ENCODE data around the gene DPP6. TPM values are rescaled to one million over a fixed set of nuclear protein-coding genes. Genes with fewer than 3 reads are reported as not detected.

The DPP6 gene
- total and polyA plus RNA-seq, 12 donors = 0.07 to 2.1 (median 0.16) TPM; not detected in 4

DNA sequence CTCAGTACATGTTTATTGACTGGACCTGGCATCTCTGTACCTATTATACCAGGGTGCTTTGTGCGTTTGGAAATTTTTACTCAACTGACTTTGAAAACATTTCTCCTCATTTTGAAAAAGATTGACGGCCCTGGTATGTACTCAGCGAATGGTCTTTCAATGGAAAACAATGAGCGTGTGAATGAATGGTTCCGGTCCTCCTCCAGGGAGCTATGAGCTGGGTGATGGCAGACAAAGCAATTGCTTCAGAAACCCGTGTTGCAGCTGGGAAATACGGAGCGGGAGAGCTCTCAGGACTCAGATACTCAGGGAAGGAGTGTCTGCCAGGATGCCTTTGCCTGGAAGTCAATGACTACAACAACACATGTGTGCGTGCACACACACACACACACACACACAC is 824.8 kb downstream of the DPP6 start:
- 79 to 85% methylated on average over 9 of the region's 9 CpGs for WGBS, 2 donors
- Histone ChIP-seq H3K27me3 (peaks cover 0 to 62% (median 43%) of the 10 kb centered on the region in 7 donors), H3K9me3 (no peaks in the 10 kb centered on the region), H3K36me3 (no peaks in the 10 kb centered on the region), H3K4me3 (no peak overlapping the region), H3K4me1 (no peaks in the 10 kb centered on the region), H3K27ac (no peak overlapping the region)
- intact Hi-C loops (cut with DNase I) = no loop called here
- DNase-seq = no peak
- ATAC-seq = no peak
- TF ChIP-seq, protein P1, sequence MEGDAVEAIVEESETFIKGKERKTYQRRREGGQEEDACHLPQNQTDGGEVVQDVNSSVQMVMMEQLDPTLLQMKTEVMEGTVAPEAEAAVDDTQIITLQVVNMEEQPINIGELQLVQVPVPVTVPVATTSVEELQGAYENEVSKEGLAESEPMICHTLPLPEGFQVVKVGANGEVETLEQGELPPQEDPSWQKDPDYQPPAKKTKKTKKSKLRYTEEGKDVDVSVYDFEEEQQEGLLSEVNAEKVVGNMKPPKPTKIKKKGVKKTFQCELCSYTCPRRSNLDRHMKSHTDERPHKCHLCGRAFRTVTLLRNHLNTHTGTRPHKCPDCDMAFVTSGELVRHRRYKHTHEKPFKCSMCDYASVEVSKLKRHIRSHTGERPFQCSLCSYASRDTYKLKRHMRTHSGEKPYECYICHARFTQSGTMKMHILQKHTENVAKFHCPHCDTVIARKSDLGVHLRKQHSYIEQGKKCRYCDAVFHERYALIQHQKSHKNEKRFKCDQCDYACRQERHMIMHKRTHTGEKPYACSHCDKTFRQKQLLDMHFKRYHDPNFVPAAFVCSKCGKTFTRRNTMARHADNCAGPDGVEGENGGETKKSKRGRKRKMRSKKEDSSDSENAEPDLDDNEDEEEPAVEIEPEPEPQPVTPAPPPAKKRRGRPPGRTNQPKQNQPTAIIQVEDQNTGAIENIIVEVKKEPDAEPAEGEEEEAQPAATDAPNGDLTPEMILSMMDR (IDR thresholded peaks at IDR 0.05) = no peak

DNA sequence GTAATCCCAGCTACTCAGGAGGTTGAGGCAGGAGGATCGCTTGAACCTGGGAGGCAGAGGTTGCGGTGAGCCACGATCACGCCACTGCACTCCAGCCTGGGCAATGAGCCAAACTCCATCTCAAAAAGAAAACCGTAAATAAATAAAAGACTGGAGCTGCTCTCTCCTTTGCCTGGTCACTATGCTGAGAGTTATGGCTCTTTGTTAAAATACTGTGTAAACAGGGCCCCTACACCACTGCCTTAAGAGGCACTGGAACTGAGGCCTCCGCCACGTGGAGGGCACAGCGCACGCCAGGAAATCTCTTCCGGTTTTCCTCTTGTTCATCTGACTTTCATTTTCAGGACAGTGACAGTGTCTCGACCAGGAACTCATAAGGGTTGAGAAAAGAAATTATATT is 827.4 kb downstream of the DPP6 start:
- Histone ChIP-seq H3K36me3 (no peaks in the 10 kb centered on the region), H3K27ac (no peak overlapping the region), H3K9me3 (no peaks in the 10 kb centered on the region), H3K4me3 (no peak overlapping the region), H3K27me3 (peaks cover 0 to 44% (median 34%) of the 10 kb centered on the region in 7 donors), H3K4me1 (no peaks in the 10 kb centered on the region)
- TF ChIP-seq, protein P1 (IDR thresholded peaks at IDR 0.05) = no peak
- 67 to 68% methylated on average over 11 of the region's 11 CpGs for whole genome bisulfite sequencing, 2 donors
- intact Hi-C loops (cut with DNase I) = no loop called here
- DNase-seq = no peak
- no peak for ATAC-seq

DNA sequence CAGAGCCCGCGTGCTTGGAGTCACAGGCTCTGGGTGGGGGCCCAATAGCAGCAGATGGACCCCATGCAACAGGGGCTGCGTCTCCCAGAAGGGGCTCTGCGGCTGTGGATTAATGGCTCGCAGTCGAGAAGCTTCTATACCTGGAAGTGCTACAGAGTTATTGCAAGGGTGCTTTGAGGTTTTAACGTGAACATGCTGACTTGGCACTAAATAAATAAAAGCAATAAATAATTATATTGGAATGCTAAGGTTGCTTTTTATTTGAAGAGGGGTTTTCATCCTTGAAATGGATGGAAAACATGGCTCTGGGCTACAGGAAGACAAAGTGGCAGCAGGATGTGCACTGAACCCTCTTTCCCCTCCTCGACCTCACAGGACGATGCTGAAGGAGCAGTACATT is 828.3 kb downstream of the DPP6 start:
- WGBS, 2 donors = 90 to 91% methylated on average over 9 of the region's 9 CpGs
- TF ChIP-seq, protein P1 (IDR thresholded peaks at IDR 0.05) = no peak

DNA sequence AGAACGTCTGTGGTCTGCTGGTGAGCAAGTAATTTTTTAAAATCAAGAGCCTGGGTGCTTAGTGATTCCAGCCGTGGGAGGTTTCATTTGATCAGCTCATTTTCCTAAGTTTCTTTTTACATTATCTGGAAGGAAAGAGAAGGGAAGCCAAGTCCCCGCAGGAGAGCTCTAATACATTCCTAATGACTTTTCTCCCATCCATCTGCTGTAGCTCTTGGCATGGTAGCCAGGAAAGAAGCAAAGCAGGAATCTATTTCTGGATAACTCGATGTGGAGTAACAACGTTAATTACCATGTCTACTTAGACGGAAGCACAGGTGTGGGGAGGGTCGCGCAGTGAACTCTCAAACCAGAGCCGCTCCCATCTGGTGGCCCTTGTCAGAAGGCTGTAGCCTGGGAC is 828.8 kb downstream of the DPP6 start:
- no peak overlapping the region for H3K4me3 ChIP-seq
- no peaks in the 10 kb centered on the region for H3K36me3 ChIP-seq
- no peaks in the 10 kb centered on the region for H3K9me3 ChIP-seq
- H3K27ac ChIP-seq = no peak overlapping the region
- H3K27me3 ChIP-seq = peaks cover 0 to 30% (median 20%) of the 10 kb centered on the region in 7 donors
- intact Hi-C loops (cut with DNase I) = no loop called here
- ATAC-seq = no peak
- 62 to 66% methylated on average over 9 of the region's 9 CpGs for WGBS, 2 donors
- TF ChIP-seq, protein P1 (IDR thresholded peaks at IDR 0.05) = no peak
- no peaks in the 10 kb centered on the region for H3K4me1 ChIP-seq
- DNase-seq = no peak

More for the DNA sequence above, 828.3 kb downstream of the DPP6 start:
- H3K27ac ChIP-seq = no peak overlapping the region
- H3K9me3 ChIP-seq = no peaks in the 10 kb centered on the region
- intact Hi-C loops (cut with DNase I) = no loop called here
- DNase-seq (no peak), ATAC-seq (no peak)
- peaks cover 0 to 35% (median 25%) of the 10 kb centered on the region in 7 donors for H3K27me3 ChIP-seq
- H3K36me3 ChIP-seq = no peaks in the 10 kb centered on the region
- H3K4me3 ChIP-seq = no peak overlapping the region
- no peaks in the 10 kb centered on the region for H3K4me1 ChIP-seq
